Ovary (tissue), 1 donor: ENCODE measurements around the gene TTC23.

Experiments used
- EP300 ChIP-seq: sonication (generic); formaldehyde crosslinking; IDR thresholded peaks from one replicate; pipeline ENCODE4 v1.6.1; 2017; ENCODE audit warnings: antibody characterized with exemption
- POLR2A ChIP-seq: fragments of 450-650 bp; IDR thresholded peaks from one replicate; pipeline ENCODE4 v1.6.1; 2017; ENCODE audit warnings: antibody characterized with exemption, mild to moderate bottlenecking, moderate library complexity

DNA sequence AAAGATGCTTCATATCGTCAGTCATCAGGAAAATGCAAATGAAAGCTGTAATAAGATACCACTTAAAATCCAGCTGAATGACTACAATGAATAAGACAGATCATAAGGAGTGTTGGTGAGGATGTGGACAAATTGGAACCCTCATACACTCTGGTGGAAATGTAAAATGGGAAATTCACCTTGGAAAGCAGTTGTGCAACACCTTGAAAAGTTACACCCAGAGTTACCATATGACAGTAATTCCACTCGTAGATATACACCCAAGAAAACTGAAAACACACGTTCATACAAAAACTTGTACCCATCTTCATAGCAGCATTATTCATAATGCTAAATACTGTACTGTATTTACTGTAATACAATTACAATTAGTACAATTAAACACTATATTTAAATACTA is 2.3 kb downstream of the TTC23 start:
- TF ChIP-seq EP300 = no peak
- TF ChIP-seq POLR2A = no peak
